ENCODE measurements around the gene BCAS3.

GRCh38 chr17:60893475-60893874 is 215.8 kb downstream of the BCAS3 start:
- TF ChIP-seq, protein P1, sequence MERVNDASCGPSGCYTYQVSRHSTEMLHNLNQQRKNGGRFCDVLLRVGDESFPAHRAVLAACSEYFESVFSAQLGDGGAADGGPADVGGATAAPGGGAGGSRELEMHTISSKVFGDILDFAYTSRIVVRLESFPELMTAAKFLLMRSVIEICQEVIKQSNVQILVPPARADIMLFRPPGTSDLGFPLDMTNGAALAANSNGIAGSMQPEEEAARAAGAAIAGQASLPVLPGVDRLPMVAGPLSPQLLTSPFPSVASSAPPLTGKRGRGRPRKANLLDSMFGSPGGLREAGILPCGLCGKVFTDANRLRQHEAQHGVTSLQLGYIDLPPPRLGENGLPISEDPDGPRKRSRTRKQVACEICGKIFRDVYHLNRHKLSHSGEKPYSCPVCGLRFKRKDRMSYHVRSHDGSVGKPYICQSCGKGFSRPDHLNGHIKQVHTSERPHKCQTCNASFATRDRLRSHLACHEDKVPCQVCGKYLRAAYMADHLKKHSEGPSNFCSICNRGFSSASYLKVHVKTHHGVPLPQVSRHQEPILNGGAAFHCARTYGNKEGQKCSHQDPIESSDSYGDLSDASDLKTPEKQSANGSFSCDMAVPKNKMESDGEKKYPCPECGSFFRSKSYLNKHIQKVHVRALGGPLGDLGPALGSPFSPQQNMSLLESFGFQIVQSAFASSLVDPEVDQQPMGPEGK (CRISPR knock-in tag; IDR thresholded peaks at IDR 0.05; ENCODE audit: borderline replicate concordance): no peak
- TF ChIP-seq ZFP3 (CRISPR knock-in tag; IDR thresholded peaks at IDR 0.05) (no peak), ISL1 (CRISPR knock-in tag; IDR thresholded peaks at IDR 0.05) (no peak), TOX (CRISPR knock-in tag; IDR thresholded peaks at IDR 0.05; ENCODE audit: borderline replicate concordance) (no peak), RARB (CRISPR knock-in tag; IDR thresholded peaks at IDR 0.05) (no peak), ESRRG (CRISPR knock-in tag; IDR thresholded peaks at IDR 0.05) (no peak), CSDC2 (CRISPR knock-in tag; IDR thresholded peaks at IDR 0.05) (no peak), SNAI2 (CRISPR knock-in tag; IDR thresholded peaks at IDR 0.05) (no peak), PPARA (CRISPR knock-in tag; IDR thresholded peaks at IDR 0.05; ENCODE audit: borderline replicate concordance) (no peak), ZNF8 (CRISPR knock-in tag; IDR thresholded peaks at IDR 0.05) (no peak)
- TF ChIP-seq, protein P2, sequence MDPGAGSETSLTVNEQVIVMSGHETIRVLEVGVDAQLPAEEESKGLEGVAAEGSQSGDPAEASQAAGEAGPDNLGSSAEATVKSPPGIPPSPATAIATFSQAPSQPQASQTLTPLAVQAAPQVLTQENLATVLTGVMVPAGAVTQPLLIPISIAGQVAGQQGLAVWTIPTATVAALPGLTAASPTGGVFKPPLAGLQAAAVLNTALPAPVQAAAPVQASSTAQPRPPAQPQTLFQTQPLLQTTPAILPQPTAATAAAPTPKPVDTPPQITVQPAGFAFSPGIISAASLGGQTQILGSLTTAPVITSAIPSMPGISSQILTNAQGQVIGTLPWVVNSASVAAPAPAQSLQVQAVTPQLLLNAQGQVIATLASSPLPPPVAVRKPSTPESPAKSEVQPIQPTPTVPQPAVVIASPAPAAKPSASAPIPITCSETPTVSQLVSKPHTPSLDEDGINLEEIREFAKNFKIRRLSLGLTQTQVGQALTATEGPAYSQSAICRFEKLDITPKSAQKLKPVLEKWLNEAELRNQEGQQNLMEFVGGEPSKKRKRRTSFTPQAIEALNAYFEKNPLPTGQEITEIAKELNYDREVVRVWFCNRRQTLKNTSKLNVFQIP (CRISPR knock-in tag; IDR thresholded peaks at IDR 0.05; ENCODE audit: borderline replicate concordance, low read depth): no peak
